IMR-90 (cell line): ENCODE measurements around the gene BSND. TPM values are rescaled to one million over a fixed set of nuclear protein-coding genes. Genes with fewer than 3 reads are reported as not detected.

Experiments
- ATAC-seq: fragments of 200-7000 bp; cut with Tn5 transposase; 2 replicates; pipeline ENCODE4 v1.9.1; 2020; ENCODE audit warnings: low read depth, mild to moderate bottlenecking, moderate library complexity
- Bru-seq: library from RNA; stranded (reverse); fragments of 400-500 nt; gene quantifications from one replicate; lab custom pipeline; 2021; lab: Mats Ljungman, UMichigan
- BruChase-seq, 2 experiments: library from RNA; stranded (reverse); fragments of 400-500 nt; gene quantifications; one replicate each; lab custom pipeline; 2021; lab: Mats Ljungman, UMichigan
- BruUV-seq: library from RNA; stranded (reverse); fragments of 400-500 nt; replicated peaks from 2 replicates; lab custom pipeline; 2021; lab: Mats Ljungman, UMichigan
- CTCF ChIA-PET: fragments of 300-600 bp; formaldehyde crosslinking; extraction: SDS; loops from one replicate; lab custom pipeline; 2021; ENCODE audit warnings: antibody characterized with exemption; lab: Yijun Ruan, JAX
- POLR2A ChIA-PET: fragments of 300-600 bp; sonication (Branson Sonifier 250); formaldehyde crosslinking; loops from one replicate; lab custom pipeline; 2022; ENCODE audit warnings: antibody characterized with exemption; ENCODE audit not compliant: unreplicated experiment; lab: Charles Lee
- DNase-seq: peaks from one replicate; pipeline ENCODE4 v3.0.0; 2013
- H2AFZ ChIP-seq: replicated peaks from 2 replicates; pipeline ENCODE3; 2013; ENCODE audit warnings: low read length, mild to moderate bottlenecking; ENCODE audit not compliant: poor library complexity
- H2AK5ac ChIP-seq: 2 replicates; pipeline ENCODE4 v1.6.1; 2013; ENCODE audit warnings: low read depth, low read length, inconsistent platforms
- H2AK9ac ChIP-seq: replicated peaks from 2 replicates; pipeline ENCODE3; 2013; ENCODE audit warnings: mild to moderate bottlenecking, low read depth, low read length, moderate library complexity; ENCODE audit not compliant: poor library complexity
- H2BK120ac ChIP-seq: 2 replicates; pipeline ENCODE4 v1.6.1; 2013; ENCODE audit warnings: low read depth, low read length, inconsistent platforms
- H2BK15ac ChIP-seq: 3 replicates; pipeline ENCODE4 v1.6.1; 2013; ENCODE audit warnings: low read depth, low read length, inconsistent platforms
- H2BK20ac ChIP-seq: 2 replicates; pipeline ENCODE4 v1.6.1; 2013; ENCODE audit warnings: low read depth, mild to moderate bottlenecking, inconsistent platforms, low read length, moderate library complexity
- H2BK5ac ChIP-seq: 2 replicates; pipeline ENCODE4 v1.6.1; 2013; ENCODE audit warnings: mild to moderate bottlenecking, low read depth, low read length, inconsistent platforms; ENCODE audit not compliant: poor library complexity, severe bottlenecking
- H3K14ac ChIP-seq: replicated peaks from 2 replicates; pipeline ENCODE4 v1.6.1; 2013; ENCODE audit warnings: low read depth, low read length, inconsistent platforms
- H3K18ac ChIP-seq: 2 replicates; pipeline ENCODE4 v1.6.1; 2013; ENCODE audit warnings: low read depth, low read length, control low read depth
- H3K23ac ChIP-seq: 2 replicates; pipeline ENCODE4 v1.6.1; 2013; ENCODE audit warnings: low read depth, low read length, inconsistent platforms
- H3K27ac ChIP-seq: 2 replicates; pipeline ENCODE4 v1.5.1; 2013; ENCODE audit warnings: mild to moderate bottlenecking, control low read depth, low read length; ENCODE audit not compliant: insufficient read depth
- H3K27me3 ChIP-seq: 2 replicates; pipeline ENCODE4 v1.6.1; 2013; ENCODE audit warnings: low read length; ENCODE audit not compliant: control insufficient read depth, insufficient read depth
- H3K36me3 ChIP-seq: 2 replicates; pipeline ENCODE4 v1.6.1; 2013; ENCODE audit warnings: low read length, mixed read lengths; ENCODE audit not compliant: control insufficient read depth, insufficient read depth
- H3K4ac ChIP-seq: 2 replicates; pipeline ENCODE4 v1.6.1; 2013; ENCODE audit warnings: low read depth, low read length, inconsistent platforms
- H3K4me1 ChIP-seq: 2 replicates; pipeline ENCODE4 v1.6.1; 2013; ENCODE audit warnings: low read length, mixed read lengths; ENCODE audit not compliant: control insufficient read depth, insufficient read depth
- H3K4me2 ChIP-seq: 2 replicates; pipeline ENCODE4 v1.6.1; 2013; ENCODE audit warnings: low read depth, mild to moderate bottlenecking, control low read depth, low read length, moderate library complexity
- H3K4me3 ChIP-seq: 2 replicates; pipeline ENCODE4 v1.5.1; 2013; ENCODE audit warnings: low read depth, mild to moderate bottlenecking, control low read depth, low read length, moderate library complexity; ENCODE audit not compliant: insufficient read depth
- H3K56ac ChIP-seq: 2 replicates; pipeline ENCODE4 v1.6.1; 2013; ENCODE audit warnings: low read length, inconsistent platforms; ENCODE audit not compliant: insufficient read depth; ENCODE audit errors: extremely low read depth
- H3K79me1 ChIP-seq, 2 experiments: 2 replicates each; pipeline ENCODE4 v1.6.1; 2013; ENCODE audit warnings: low read length in 2 of 2, inconsistent platforms in 1 of 2, low read depth in 1 of 2
- H3K9ac ChIP-seq: 2 replicates; pipeline ENCODE4 v1.6.1; 2013; ENCODE audit warnings: low read depth, low read length, control low read depth
- H3K9me1 ChIP-seq: 2 replicates; pipeline ENCODE4 v1.6.1; 2013; ENCODE audit warnings: low read length, inconsistent platforms; ENCODE audit not compliant: insufficient read depth
- H3K9me3 ChIP-seq: 2 replicates; pipeline ENCODE4 v1.6.1; 2013; ENCODE audit warnings: low read length; ENCODE audit not compliant: control insufficient read depth, insufficient read depth
- H4K20me1 ChIP-seq: 2 replicates; pipeline ENCODE4 v1.6.1; 2013; ENCODE audit warnings: low read length, inconsistent platforms; ENCODE audit not compliant: insufficient read depth
- H4K5ac ChIP-seq: 2 replicates; pipeline ENCODE4 v1.6.1; 2013; ENCODE audit warnings: mild to moderate bottlenecking, low read depth, low read length, control low read depth
- H4K8ac ChIP-seq, 2 experiments: 2 replicates each; pipeline ENCODE4 v1.6.1; 2013; ENCODE audit warnings: low read depth in 2 of 2, low read length in 2 of 2, control low read depth in 1 of 2, inconsistent platforms in 1 of 2
- H4K91ac ChIP-seq: 2 replicates; pipeline ENCODE4 v1.6.1; 2013; ENCODE audit warnings: low read depth, low read length, inconsistent platforms; ENCODE audit not compliant: insufficient read depth
- CHD1 ChIP-seq: IDR thresholded peaks from 2 replicates; pipeline ENCODE4 v1.6.1; 2012; ENCODE audit warnings: low read depth, low read length, improper control_type of control experiment
- WGBS, 2 experiments: methylation state at CpG; one replicate each; pipeline versions ENCODE4 v1.1.5 to v1.1.7; 2013; ENCODE audit warnings: missing lambda C conversion rate in 2 of 2; ENCODE audit not compliant: insufficient read length in 1 of 2; ENCODE audit errors: extremely low coverage in 2 of 2; 5-methylcytosine and 5-hydroxymethylcytosine counted together
- dilution Hi-C: fragments of 300-500 bp; cut with HindIII; formaldehyde crosslinking; loops from one replicate; pipeline ENCODE4 v1.14.3; 2018; ENCODE audit warnings: low sequenced_read_pairs; ENCODE audit not compliant: unreplicated experiment
- in situ Hi-C: fragments of 300-500 bp; cut with MboI; formaldehyde crosslinking; loops from 3 replicates; pipeline ENCODE4 v1.14.3; 2019; ENCODE audit warnings: low sequenced_read_pairs, inconsistent platforms, mixed read lengths
- intact Hi-C: fragments of 100-400 bp; cut with micrococcal nuclease; formaldehyde crosslinking; loops from 2 replicates; pipeline ENCODE4 v1.10.0; 2022
- long read RNA-seq: library from polyadenylated mRNA; unstranded; transcript quantifications from one replicate; pipeline ENCODE4 v2.0.0, GENCODE V29; 2021; ENCODE audit not compliant: unreplicated experiment
- polyA plus RNA-seq, 3 experiments: library from polyadenylated mRNA; depleted of rRNA; stranded (reverse); fragments of >200 nt; gene quantifications; 2 replicates each; pipeline ENCODE4 v1.2.3, GENCODE V29; 2012; ENCODE audit warnings: low replicate concordance in 1 of 3
- total RNA-seq: library from RNA; depleted of rRNA; stranded (reverse); fragments of >200 nt; gene quantifications from 2 replicates; pipeline ENCODE4 v1.2.3, GENCODE V29; 2012; rRNA removed

The BSND gene
- total RNA-seq (not detected in 2 replicates), polyA plus RNA-seq (2012; rRNA removed) (not detected in 2 replicates), Bru-seq, nascent RNA (not detected), BruChase-seq, experiment 1, labeled RNA remaining after a 6-hour chase (not detected), BruChase-seq, experiment 2, labeled RNA remaining after a 2-hour chase (not detected)
- not detected in 2 replicates for polyA plus RNA-seq (2012; cell fraction: cytosol; rRNA removed)
- polyA plus RNA-seq (2012; cell fraction: nucleus; rRNA removed; ENCODE audit: low replicate concordance): not detected in 2 replicates
- long read RNA-seq: 0 reads

- Histone ChIP-seq H2AK5ac (no peak within 1 kb of the TSS), H3K36me3 (no peaks in the 10 kb centered on the region), H3K18ac (no peak within 1 kb of the TSS), H2BK5ac (no peak within 1 kb of the TSS), H2BK15ac (no peak within 1 kb of the TSS), H3K4me1 (no peaks in the 10 kb centered on the region), H4K20me1 (peaks cover 7% of the 10 kb centered on the region; the same call in 1 of the 2 replicates), H4K91ac (no peak within 1 kb of the TSS), H4K5ac (no peak within 1 kb of the TSS), H3K9me1 (no peaks in the 10 kb centered on the region), H2AFZ (no peak within 1 kb of the TSS), H2BK120ac (no peak within 1 kb of the TSS), H4K8ac (no peak within 1 kb of the TSS), H3K27ac (no peak within 1 kb of the TSS), H3K4me3 (no peak within 1 kb of the TSS), H3K23ac (no peak within 1 kb of the TSS), H3K9ac (no peak within 1 kb of the TSS), H3K79me1 (no peaks in the 10 kb centered on the region), H3K9me3 (no peaks in the 10 kb centered on the region), H3K4ac (no peak within 1 kb of the TSS), H3K27me3 (peaks cover 79% of the 10 kb centered on the region), H3K4me2 (no peak within 1 kb of the TSS), H2BK20ac (no peak within 1 kb of the TSS), H3K56ac (no peak within 1 kb of the TSS), H3K14ac (no peak within 1 kb of the TSS), H2AK9ac (no peak within 1 kb of the TSS)
- TF ChIP-seq CHD1: no peak
- intact Hi-C loops (loop anchor here (5.0 kb wide), 1 partner anchor 186 kb away; no protein-coding TSS in a partner anchor), in situ Hi-C loops (loop anchor here (5.0 kb wide), 1 partner anchor 46 kb away; no protein-coding TSS in a partner anchor), dilution Hi-C loops (no loop called here)
- BruUV-seq: no TSS peak
- DNase-seq (no peak), ATAC-seq (no peak)
- ChIA-PET POLR2A (no interaction called here), CTCF (interaction anchor here (0.8 to 1.4 kb wide), 2 partner anchors 18 to 48 kb away, joined by 3 to 4 read pairs; no protein-coding TSS in a partner anchor)
- WGBS, 2 experiments: no CpG with 5 or more reads among the region's 7 CpGs
Observed at GRCh38 chr1:54998677-54999076, at the start of gene BSND. BSND (plus strand) TSS chr1:54998933; CDS start chr1:54999187, 254 bp downstream.
